GM21529 (cell line): ENCODE data around the gene ZNF865.

ENCODE experiments used
- ATAC-seq: cut with Tn5 transposase; IDR thresholded peaks from one replicate; pipeline ENCODE4 v1.9.1; 2021; ENCODE audit not compliant: unreplicated experiment

The ZNF865 gene

DNA sequence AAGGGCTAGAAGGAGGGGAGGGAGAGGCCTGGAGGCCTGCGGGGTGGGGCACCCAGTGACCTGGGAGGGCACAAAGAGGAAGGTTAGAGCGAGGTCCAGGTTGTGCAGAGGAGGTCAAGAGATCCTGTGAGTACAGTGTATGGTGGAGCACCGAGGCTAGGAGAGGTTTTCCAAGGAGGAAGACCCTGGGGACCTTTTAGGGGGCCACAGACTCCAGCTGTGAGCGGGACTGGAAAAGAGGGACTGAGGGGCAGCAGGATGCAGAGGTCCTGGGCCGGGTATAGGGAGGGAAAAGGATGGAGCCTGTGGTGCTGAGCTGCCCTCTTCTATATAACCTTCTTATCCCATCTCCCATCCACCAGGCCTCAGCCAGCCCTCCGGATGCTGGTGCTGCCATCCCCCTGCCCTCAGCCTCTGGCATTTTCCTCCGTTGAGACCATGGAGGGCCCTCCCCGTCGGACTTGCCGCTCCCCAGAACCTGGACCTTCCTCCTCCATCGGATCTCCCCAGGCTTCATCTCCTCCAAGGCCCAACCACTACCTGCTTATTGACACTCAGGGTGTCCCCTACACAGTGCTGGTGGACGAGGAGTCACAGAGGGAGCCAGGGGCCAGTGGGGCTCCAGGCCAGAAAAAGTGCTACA is 38.9 kb downstream of the ZNF865 start:
- no peak for ATAC-seq

- ATAC-seq, result no peak
Observed at GRCh38 chr19:55644842-55645511, 39.5 kb downstream of the ZNF865 start.

DNA sequence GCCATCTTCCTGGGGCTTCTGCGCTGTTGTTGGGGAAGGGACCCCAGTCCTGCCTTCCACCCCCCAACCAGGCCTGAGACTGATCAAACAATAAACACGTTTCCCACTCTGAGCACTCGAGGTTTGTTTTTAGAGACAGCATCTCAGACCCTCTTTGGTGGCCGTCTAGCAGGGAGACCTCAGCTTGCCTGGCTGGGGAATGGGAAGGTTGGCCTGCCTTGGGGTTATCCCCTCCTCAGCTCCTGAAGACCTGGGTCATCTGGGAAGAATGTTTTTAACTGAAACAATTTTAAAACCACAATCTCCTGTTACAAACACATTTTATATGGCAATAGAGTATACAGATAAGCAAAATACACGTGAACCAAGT is 40.0 kb downstream of the ZNF865 start:
- no peak for ATAC-seq

DNA sequence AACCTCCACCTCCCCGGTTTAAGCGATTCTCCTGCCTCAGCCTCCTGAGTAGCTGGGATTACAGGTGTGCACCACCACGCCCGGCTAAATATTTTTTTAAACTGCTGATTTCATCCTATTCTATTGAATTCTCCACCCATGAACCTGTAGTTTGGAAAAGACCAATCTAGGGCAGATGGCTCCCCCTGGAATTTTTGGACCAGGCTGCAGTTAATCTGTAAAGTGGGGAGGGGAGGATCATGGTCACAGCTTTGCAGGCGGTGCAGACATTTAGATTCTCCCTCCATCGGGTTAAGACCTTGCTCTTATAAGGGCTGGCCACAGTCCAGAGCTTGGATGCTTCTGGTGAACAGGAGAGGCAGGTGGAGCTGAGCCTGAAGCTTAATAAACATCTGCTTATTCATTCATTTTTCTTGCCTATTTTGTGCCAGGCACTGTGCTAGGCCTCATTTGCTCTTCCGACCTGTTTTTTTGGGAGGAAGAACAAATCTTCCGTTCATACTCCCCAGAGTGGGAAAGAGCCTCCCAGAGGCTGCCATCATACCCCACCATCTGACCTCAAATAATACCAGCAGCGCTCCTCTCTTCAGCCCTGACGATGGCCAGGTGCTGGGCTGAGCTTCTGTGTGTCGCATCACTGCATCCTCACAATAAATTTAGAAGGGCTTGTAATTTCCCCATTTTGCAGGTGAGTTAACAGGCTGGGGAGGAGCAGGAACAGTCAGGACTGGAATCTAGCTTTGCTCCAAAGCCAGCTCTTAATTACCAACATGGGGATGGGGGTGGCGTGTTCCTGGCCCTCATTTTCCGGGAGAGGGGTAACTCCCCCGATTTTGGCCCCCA is 41.7 kb downstream of the ZNF865 start:
- ATAC-seq, result no peak

GRCh38 chr19:55647732-55648584 is 42.5 kb downstream of the ZNF865 start, which contains the start of gene CCDC106:
TSS of gene CCDC106 (plus strand) at chr19:55648212. CDS start at chr19:55649047, 835 bp downstream.
- no peak for ATAC-seq

DNA sequence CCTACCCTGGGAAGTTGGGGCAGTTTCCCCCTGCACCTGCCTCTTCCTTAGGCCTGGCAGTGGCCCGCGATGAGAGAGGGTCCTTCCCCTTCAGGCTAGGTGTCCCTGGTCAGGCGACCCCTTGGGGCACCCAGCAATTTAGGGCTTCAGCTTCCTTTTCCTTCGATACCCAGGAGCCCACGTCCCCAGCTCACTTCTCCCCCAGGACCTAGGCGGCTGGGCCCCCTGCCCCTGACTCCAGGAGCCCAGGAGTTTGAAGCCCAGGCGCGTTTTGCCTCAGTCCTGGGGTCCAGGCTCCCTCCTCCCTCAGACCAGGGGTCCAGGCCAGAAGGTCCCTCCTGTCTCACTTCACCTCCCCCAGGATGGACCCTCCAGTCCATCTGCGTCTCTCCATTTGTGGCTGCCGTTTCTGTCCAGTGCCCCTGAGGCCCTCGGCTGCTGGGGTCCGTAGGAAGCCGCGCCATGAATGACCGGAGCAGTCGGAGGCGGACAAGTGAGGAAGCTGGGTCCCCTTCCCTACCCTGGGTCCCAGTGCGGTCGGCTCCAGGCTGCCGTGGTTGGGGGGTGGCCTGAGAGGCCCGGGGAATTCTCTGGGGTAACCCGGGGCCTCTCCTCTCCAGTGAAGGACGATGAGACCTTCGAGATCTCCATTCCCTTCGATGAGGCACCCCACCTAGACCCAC is 43.3 kb downstream of the ZNF865 start:
- ATAC-seq, result no peak

DNA sequence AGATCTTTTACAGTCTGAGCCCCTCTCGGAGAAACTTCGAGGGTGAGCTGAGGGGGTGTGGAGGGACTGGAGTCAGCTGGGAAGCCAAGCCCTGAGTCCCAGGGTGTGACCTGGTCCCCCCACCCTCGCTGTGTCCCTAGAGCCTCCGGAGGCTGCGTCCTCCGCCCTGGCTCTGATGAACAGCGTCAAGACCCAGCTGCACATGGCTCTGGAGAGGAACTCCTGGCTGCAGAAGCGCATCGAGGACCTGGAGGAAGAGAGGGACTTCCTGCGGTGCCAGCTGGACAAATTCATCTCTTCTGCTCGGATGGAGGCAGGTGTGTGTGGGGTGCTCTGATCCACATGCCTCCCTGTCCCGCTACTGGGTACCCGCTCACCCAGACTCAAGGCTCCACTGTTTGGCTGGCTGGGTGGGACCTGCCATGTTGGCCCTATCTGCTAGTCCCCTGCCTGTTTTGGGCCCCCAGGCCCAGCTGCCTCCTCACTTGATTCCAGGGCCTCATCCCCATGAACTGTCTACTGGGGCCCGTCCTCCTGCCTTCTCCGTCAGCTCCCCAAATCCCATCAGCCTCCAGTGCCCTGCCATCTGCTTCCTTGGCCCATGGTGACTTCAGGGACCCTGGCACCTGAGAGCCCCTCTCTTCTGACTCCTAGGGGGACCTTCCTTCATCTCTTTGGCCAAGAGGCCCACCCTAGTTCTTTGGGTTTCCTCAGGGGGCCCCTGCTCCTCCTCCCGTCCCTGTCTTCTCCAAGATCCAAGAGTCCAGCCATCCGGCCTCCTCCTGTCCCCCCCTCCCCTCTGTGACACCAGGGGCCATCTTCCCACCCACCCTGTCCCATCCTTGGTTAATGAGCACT is 44.0 kb downstream of the ZNF865 start:
- no peak for ATAC-seq

GRCh38 chr19:55650126-55650557 is 44.7 kb downstream of the ZNF865 start:
- no peak for ATAC-seq

- no peak for ATAC-seq
Observed at GRCh38 chr19:55650602-55651230, 45.3 kb downstream of the ZNF865 start.

DNA sequence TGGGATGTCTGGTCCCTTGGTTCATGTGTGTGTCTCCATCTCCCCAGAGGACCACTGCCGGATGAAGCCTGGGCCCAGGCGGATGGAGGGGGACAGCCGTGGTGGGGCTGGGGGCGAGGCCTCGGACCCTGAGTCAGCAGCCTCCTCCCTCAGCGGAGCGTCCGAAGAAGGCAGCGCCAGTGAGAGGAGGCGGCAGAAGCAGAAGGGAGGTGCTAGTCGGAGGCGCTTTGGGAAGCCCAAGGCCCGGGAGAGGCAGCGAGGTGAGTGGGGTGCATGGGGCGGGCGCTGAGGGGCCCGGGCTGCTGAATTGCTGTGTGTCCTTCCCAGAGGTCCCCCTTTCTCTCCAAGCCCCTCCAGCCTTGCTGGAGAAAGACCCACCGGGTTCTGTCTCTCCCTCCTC is 45.8 kb downstream of the ZNF865 start:
- ATAC-seq, result no peak

DNA sequence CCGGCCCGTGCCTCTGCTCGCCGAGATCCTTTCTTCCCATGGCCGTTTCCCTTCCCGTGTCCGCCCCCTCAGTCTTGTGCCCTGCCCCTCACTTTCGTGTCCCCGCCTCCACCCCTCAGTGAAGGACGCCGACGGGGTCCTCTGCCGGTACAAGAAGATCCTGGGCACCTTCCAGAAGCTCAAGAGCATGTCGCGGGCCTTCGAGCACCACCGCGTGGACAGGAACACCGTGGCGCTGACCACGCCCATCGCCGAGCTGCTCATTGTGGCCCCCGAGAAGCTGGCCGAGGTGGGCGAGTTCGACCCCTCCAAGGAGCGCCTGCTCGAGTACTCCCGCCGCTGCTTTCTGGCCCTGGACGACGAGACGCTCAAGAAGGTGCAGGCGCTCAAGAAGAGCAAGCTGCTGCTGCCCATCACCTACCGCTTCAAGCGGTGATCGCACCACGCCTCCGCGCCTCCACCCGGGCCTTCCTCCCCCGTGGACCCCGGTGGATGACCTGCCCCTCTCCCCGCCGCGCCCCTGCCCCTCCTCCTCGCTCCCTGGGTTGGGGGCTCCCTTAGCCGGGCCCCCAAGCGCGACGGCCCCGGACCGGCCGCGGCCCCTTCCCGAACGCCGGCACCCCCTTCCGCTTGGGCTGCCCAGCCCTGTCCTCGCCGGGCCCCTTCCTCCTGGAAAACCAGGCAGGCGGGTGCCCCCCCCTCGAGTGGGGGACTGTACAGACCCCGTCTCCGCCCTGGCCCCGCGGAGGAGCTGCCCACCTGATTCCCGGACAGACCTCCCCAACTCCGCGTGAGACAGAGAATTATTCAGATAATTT is 47.1 kb downstream of the ZNF865 start:
- ATAC-seq, result no peak

DNA sequence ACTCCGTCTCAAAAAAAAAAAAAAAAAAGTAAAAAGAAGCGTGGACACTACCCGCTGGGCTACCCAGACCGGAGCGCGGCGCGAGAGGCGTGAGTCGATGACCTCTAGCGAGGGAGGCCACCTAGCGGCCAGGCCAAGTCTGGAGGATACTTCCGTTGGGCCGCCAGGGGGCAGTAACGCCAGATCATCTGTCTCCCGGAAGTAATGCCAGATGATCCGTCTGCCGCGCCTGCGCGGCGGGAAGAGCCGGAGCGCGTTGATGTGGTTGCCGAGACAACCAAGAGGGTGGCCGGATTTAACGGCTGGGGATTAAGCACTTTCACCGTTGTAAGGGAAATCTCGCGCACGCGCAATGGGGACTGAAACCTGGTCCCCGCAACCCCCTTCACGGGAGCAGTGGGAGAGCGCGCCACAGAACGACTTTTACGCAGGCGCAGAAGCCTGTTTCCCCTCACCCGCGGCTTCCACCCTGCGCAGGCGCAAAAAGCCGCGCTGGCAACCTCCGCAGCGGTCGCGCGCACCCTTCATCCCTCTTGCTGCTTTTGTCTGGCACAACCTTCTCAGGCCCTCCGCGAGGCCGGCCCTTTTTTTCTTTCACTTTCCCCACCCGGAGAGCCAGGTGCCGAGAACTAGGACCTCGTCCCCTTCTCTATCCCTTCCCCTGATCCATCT is 48.3 kb downstream of the ZNF865 start:
- ATAC-seq, result peak; percentile 36

GRCh38 chr19:55654323-55654867 is 48.9 kb downstream of the ZNF865 start:
- ATAC-seq, result peak; percentile 55

GRCh38 chr19:55654868-55655647 is 49.6 kb downstream of the ZNF865 start, which contains the start of gene U2AF2:
TSS of gene U2AF2 (plus strand) at chr19:55655035. CDS start at chr19:55655105, 70 bp downstream.
- peak; percentile 32 for ATAC-seq

- no peak for ATAC-seq
Observed at GRCh38 chr19:55655648-55656040, 50.2 kb downstream of the ZNF865 start.

GRCh38 chr19:55656552-55656951 is 51.1 kb downstream of the ZNF865 start:
- ATAC-seq, result no peak
